HG03097 (cell line): Measurements from ENCODE around the gene PDK2.

ENCODE experiments used
- ATAC-seq: cut with Tn5 transposase; IDR thresholded peaks from one replicate; pipeline ENCODE4 v1.9.1; 2021; ENCODE audit not compliant: unreplicated experiment, low FRiP score

The PDK2 gene

GRCh38 chr17:50094753-50095619 is at the start of gene PDK2:
Gene PDK2 (plus strand): TSS chr17:50095351. CDS start chr17:50095436, 85 bp downstream.
- peak; percentile 83 for ATAC-seq

DNA sequence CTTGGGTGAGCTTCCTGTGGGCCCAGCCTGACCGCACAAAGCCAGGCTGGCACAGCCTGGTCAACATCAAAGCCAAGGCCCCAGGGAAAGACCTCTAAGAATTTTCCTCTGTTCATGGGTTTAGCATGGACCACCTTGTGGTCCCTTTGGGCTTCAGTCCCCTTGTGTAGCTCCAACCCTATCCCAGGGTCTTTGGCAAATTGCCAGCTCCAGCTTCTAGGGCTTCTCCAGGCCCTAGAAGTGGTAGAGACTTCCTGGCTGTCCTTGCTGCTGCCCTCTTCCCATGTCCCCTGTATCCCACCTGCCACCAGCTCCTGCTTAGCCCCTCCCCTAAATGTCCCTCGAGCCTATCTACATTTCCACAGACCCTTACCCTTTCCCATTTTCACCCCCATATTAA is 49.0 kb upstream of the PDK2 start:
- no peak for ATAC-seq

GRCh38 chr17:50046667-50047066 is 48.5 kb upstream of the PDK2 start:
- no peak for ATAC-seq

DNA sequence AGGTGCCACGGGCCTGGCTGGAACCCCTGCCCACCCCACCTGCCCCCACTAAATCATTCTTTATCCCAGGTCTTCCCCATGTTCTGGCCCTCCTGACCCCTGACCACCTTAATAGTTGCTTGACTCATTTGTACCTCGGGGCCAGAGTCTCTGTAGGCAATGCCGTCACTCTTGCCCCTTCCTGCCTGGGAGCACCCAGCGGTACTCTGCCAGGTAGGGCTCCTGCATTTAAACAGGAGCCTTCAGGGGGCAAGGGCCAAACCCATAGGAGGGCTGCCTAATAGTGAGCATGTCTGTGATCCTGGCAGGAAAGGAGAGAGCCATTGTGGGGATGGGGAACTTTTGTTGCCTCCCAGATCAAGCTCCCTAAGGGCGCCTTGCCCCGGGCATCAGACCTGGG is 48.1 kb upstream of the PDK2 start:
- no peak for ATAC-seq

GRCh38 chr17:50047488-50048126 is 47.5 kb upstream of the PDK2 start:
- no peak for ATAC-seq

GRCh38 chr17:50048146-50048720 is 46.9 kb upstream of the PDK2 start:
- ATAC-seq, result no peak

GRCh38 chr17:50048988-50049387 is 46.2 kb upstream of the PDK2 start:
- ATAC-seq, result no peak

GRCh38 chr17:50049636-50050035 is 45.5 kb upstream of the PDK2 start:
- ATAC-seq, result no peak

GRCh38 chr17:50050431-50051032 is 44.6 kb upstream of the PDK2 start:
- no peak for ATAC-seq

GRCh38 chr17:50051082-50051576 is 44.0 kb upstream of the PDK2 start:
- no peak for ATAC-seq

DNA sequence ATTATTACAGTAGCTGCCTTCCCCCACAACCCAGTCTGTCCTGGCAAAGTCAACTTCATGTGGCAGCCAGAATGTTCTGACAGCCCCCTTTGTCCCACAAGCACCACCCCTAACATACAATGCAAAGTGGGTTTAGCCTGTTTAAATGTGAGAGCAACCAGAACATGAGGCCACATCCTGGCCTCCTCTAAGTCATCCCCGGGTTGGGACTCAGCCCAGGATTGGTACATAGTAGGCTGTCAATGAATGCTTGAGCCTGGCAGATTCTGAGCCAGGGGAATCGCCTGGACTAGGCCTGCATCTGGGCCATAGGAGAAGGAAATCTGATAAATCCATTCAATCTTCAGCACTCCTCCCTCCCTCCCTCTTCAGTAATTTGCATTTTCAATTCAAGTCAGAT is 43.5 kb upstream of the PDK2 start:
- ATAC-seq, result no peak

- ATAC-seq, result no peak
Observed at GRCh38 chr17:50052241-50052796, 42.8 kb upstream of the PDK2 start.

DNA sequence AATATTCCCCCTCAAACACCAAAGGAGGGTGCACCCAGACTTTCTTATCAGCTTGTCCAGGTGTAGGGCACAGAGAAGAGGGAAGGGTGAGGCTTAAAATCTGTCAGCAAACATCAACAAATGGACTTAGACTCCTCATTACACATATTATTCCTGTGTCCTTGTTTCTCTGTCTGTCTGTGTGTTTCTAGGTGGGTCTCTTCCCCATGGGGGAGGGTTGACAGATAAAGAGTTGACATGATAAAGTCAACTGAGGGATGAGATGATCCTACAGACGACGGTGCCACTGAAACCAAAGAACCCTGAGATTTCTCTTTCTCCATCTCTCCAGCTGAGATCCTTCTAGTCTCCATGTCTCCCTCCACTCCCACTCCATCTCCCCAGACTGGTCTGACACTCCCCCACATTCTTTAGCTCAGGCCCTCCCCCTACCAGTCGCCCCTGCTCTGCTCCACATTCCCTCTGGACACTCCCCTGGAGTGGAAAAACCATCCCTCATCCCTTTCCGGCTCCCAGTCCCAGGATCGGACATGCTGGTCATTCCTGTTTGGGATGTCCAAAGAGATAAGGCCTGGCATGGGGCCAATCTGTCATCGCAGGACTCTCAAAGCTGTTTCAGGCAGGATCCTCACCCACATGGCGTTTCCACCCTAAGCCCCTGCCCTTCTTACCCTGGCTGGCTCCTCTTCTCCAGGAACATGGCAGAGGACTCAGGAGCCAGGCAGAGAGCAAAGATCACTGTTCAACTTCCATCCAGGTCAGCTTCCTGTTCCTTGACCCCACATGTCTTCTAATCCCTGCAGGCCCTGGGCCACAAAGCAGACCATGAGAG is 42.1 kb upstream of the PDK2 start:
- no peak for ATAC-seq

GRCh38 chr17:50053654-50053960 is 41.5 kb upstream of the PDK2 start:
- no peak for ATAC-seq

GRCh38 chr17:50055055-50055425 is 40.1 kb upstream of the PDK2 start:
- ATAC-seq, result no peak

DNA sequence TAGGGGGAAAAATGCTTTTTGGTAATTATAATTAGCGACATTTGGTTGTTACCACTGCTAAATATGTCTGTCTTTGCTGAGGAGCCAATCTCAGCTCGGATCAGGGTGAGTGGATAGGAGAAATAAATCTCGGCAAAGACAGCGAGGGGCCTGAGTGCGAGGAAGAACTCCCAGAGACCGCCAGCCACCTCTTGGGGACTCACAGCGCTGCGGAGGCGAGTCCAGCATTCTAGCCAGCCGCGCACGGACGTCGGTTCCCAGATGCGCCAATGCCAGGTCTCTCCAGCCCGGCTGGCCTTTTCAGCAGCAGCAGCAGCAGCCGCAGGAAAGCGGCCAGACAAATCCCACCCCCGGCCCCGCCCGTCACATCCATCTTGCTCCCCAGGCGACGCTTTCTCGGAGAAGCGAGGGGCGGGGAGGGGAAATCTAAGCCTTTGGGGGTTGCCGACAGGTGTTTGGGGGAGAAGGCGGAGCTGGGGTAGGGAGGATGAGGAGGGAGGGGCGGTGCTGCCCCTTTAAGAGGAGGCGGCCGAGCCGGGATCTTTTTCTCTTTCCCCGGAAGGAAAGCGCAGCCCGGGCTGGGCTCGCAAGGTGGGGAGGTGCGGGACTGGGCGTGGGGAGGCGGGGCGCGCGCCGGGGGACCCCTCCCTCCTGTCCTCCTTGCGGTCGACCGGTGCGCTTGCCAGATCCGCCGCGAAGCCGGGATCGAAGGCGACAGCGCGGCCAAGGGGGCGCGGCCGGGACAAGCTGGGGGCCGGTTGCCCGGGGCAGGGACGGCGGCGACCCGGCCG is 39.5 kb upstream of the PDK2 start, which contains the start of gene ITGA3:
TSS of gene ITGA3 (plus strand) at position 685 of the 791 bp plus-strand sequence. CDS start 330 bp downstream, outside the sequence.
- ATAC-seq, result no peak

- no peak for ATAC-seq
Observed at GRCh38 chr17:50056217-50056960, 38.8 kb upstream of the PDK2 start.

- ATAC-seq, result no peak
Observed at GRCh38 chr17:50056961-50057330, 38.2 kb upstream of the PDK2 start.
